Right renal cortex interstitium (tissue), 3 donors: ENCODE measurements around the gene CT45A7. TPM values are rescaled to one million over a fixed set of nuclear protein-coding genes. Genes with fewer than 3 reads are reported as not detected.
"Not testable (repeated sequence)": the region's sequence is repeated elsewhere in the genome, so short reads cannot be mapped to it uniquely, and the experiment has no call there.

ENCODE experiments used
- DNase-seq, 3 donors: peaks; one replicate each; pipeline ENCODE4 v3.0.0-alpha.2; 2013; ENCODE audit warnings: low read depth in 3 of 3, low spot score in 2 of 3
- polyA plus RNA-seq, 3 donors: library from polyadenylated mRNA; unstranded; fragments of 120-200 nt; gene quantifications; one replicate each; pipeline ENCODE4 v1.2.1, GENCODE V29; 2013; ENCODE audit not compliant: insufficient read length in 3 of 3

CT45A7 gene, protein sequence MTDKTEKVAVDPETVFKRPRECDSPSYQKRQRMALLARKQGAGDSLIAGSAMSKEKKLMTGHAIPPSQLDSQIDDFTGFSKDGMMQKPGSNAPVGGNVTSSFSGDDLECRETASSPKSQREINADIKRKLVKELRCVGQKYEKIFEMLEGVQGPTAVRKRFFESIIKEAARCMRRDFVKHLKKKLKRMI
- polyA plus RNA-seq: not detected

GRCh38 chrX:135837180-135837579 is at the start of gene CT45A7:
Gene CT45A7 (minus strand): TSS chrX:135837280. CDS start chrX:135833533, 3,747 bp downstream.
- not testable (repeated sequence) for DNase-seq

- DNase-seq: not testable (repeated sequence)
Measured at GRCh38 chrX:135882741-135883140, 45.7 kb upstream of the CT45A7 start.

DNA sequence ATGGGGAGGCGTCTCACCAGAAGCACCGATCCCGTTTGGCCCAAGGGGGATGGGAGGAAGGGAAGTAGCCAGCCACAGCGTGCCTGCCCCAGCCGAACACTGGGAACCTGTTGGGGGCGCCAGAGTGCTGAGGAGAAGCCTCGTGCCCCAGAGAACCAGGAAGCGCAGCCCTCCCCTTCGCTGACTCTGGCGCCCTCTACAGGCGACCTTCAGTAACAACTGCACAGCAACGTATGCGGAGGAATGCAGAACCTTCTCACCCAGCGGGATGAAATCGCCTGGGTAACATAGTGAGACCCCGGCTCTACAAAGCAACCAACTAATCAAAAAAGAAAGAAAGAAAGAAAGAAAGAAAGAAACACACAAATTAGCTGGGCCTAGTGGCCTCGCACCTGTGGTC is 34.6 kb upstream of the CT45A7 start, which contains the start of gene CT45A9:
Gene CT45A9, minus strand, starts transcription at position 101 of the 400 bp plus-strand sequence. CDS start 3,751 bp downstream, outside the sequence.
- DNase-seq: not testable (repeated sequence)

GRCh38 chrX:135854438-135854837 is 17.4 kb upstream of the CT45A7 start, which contains the start of gene CT45A8:
Gene CT45A8 (minus strand): TSS chrX:135854538. CDS start chrX:135850783, 3,755 bp downstream.
- not testable (repeated sequence) for DNase-seq

DNA sequence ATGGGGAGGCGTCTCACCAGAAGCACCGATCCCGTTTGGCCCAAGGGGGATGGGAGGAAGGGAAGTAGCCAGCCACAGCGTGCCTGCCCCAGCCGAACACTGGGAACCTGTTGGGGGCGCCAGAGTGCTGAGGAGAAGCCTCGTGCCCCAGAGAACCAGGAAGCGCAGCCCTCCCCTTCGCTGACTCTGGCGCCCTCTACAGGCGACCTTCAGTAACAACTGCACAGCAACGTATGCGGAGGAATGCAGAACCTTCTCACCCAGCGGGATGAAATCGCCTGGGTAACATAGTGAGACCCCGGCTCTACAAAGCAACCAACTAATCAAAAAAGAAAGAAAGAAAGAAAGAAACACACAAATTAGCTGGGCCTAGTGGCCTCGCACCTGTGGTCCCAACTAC is 17.2 kb downstream of the CT45A7 start, which contains the start of gene CT45A2:
Gene CT45A2, minus strand, starts transcription at position 101 of the 400 bp plus-strand sequence. CDS start 3,747 bp downstream, outside the sequence.
- not testable (repeated sequence) for DNase-seq

GRCh38 chrX:135802687-135803086 is 34.4 kb downstream of the CT45A7 start, which contains the start of gene CT45A6:
Gene CT45A6 (minus strand): TSS chrX:135802787. CDS start chrX:135798993, 3,794 bp downstream.
- not testable (repeated sequence) for DNase-seq

DNA sequence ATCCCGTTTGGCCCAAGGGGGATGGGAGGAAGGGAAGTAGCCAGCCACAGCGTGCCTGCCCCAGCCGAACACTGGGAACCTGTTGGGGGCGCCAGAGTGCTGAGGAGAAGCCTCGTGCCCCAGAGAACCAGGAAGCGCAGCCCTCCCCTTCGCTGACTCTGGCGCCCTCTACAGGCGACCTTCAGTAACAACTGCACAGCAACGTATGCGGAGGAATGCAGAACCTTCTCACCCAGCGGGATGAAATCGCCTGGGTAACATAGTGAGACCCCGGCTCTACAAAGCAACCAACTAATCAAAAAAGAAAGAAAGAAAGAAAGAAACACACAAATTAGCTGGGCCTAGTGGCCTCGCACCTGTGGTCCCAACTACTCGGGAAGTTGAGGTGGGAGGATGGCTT is 51.7 kb downstream of the CT45A7 start, which contains the start of gene CT45A5:
Gene CT45A5, minus strand, starts transcription at position 101 of the 400 bp plus-strand sequence. CDS start 3,774 bp downstream, outside the sequence.
- not testable (repeated sequence) for DNase-seq

Other genes starting within 250 kb of the CT45A7 start
- gene CT45A1, start 123.6 kb downstream of the CT45A7 start, polyA plus RNA-seq: not detected
- not detected for gene CT45A3, start 69.1 kb downstream of the CT45A7 start, polyA plus RNA-seq
- gene CT45A5, start 51.8 kb downstream of the CT45A7 start, polyA plus RNA-seq: not detected
- gene CT45A6, start 34.5 kb downstream of the CT45A7 start, polyA plus RNA-seq: not detected
- not detected for gene CT45A2, start 17.3 kb downstream of the CT45A7 start, polyA plus RNA-seq
- gene CT45A8, start 17.3 kb upstream of the CT45A7 start, polyA plus RNA-seq: not detected
- gene CT45A9, start 34.5 kb upstream of the CT45A7 start, polyA plus RNA-seq: not detected
- gene CT45A10, start 56.2 kb upstream of the CT45A7 start, polyA plus RNA-seq: not detected
- not detected for gene SAGE1, start 56.4 kb upstream of the CT45A7 start, polyA plus RNA-seq
- gene MMGT1, start 136.7 kb upstream of the CT45A7 start, polyA plus RNA-seq: 10 to 100 TPM; 28.5 to 31.4 (median 28.7) TPM
- gene SLC9A6, start 148.2 kb upstream of the CT45A7 start, polyA plus RNA-seq: 10 to 100 TPM; 16.6 to 18.3 (median 16.9) TPM